NB4 (cell line): ENCODE data around the gene PAPPA2.

Source experiments
- DNase-seq: peaks from one replicate; pipeline ENCODE4 v3.0.0; 2010; ENCODE audit warnings: low read depth
- H3K4me3 ChIP-seq: one replicate; pipeline ENCODE4 v1.5.1; 2011; ENCODE audit warnings: mild to moderate bottlenecking, low read depth, low read length, moderate library complexity
- CTCF ChIP-seq: IDR thresholded peaks from one replicate; pipeline ENCODE4 v1.5.1; 2012; ENCODE audit warnings: low read depth, low read length
- MAX ChIP-seq: IDR thresholded peaks from 2 replicates; pipeline ENCODE4 v1.6.1; 2011; ENCODE audit warnings: low read depth, low read length
- MYC ChIP-seq: IDR thresholded peaks from 2 replicates; pipeline ENCODE4 v1.6.1; 2011; ENCODE audit warnings: low read depth, low read length
- POLR2A ChIP-seq: IDR thresholded peaks from 2 replicates; pipeline ENCODE4 v1.6.1; 2011; ENCODE audit warnings: mild to moderate bottlenecking; ENCODE audit not compliant: insufficient read length; ENCODE audit errors: extremely low read depth

Gene PAPPA2

GRCh38 chr1:176691251-176692228 is 228.6 kb downstream of the PAPPA2 start:
- H3K4me3 ChIP-seq, result no peak overlapping the region
- peak; percentile 64 for TF ChIP-seq CTCF
- TF ChIP-seq POLR2A, result no peak
- no peak for TF ChIP-seq MYC
- TF ChIP-seq MAX, result no peak
- peak; percentile 55 for DNase-seq

GRCh38 chr1:176692431-176692830 is 229.5 kb downstream of the PAPPA2 start:
- TF ChIP-seq POLR2A (no peak), MYC (no peak), MAX (no peak), CTCF (no peak)
- DNase-seq, result no peak

GRCh38 chr1:176692988-176693696 is 230.2 kb downstream of the PAPPA2 start:
- no peak overlapping the region for H3K4me3 ChIP-seq
- TF ChIP-seq CTCF (no peak), POLR2A (no peak), MYC (no peak), MAX (no peak)
- no peak for DNase-seq

More at GRCh38 chr1:176692431-176692830, 229.5 kb downstream of the PAPPA2 start:
- no peak overlapping the region for H3K4me3 ChIP-seq

GRCh38 chr1:176693697-176694329 is 230.8 kb downstream of the PAPPA2 start:
- no peak overlapping the region for H3K4me3 ChIP-seq
- DNase-seq, result no peak
- no peak for TF ChIP-seq POLR2A

GRCh38 chr1:176694713-176695112 is 231.7 kb downstream of the PAPPA2 start:
- no peak for DNase-seq
- no peak overlapping the region for H3K4me3 ChIP-seq
- TF ChIP-seq MYC, result no peak
- TF ChIP-seq CTCF, result no peak
- no peak for TF ChIP-seq MAX
- no peak for TF ChIP-seq POLR2A
